ENCODE measurements around the gene LDLRAD3.

The LDLRAD3 gene

DNA sequence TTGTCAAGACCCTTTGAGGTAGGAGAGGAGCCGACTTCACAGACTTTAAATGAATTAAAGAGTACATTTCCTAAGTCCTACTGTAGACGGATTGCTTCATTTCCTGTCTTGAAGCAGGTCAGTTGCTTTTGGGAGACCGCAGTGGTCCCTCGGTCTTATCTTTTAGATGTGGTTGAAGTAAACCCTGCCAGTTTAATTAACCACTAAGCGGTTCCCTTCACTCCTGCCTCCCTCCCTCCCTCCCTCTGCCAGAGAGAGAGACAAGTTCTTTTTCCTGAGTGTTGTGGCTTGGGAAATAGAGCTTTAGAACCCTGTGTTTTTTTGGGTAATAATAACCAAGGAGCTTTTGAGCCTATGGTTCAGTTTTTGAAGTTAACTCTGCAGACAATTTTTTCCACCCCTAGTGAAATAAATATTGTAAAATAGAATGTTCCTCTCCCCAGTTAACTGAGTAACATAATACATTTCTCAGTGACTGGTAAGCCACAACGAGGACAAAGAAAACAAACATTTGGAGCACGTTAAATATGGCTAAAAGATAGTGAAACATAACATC lies 147.5 kb downstream of the LDLRAD3 start:
- TF ChIP-seq, protein P1, sequence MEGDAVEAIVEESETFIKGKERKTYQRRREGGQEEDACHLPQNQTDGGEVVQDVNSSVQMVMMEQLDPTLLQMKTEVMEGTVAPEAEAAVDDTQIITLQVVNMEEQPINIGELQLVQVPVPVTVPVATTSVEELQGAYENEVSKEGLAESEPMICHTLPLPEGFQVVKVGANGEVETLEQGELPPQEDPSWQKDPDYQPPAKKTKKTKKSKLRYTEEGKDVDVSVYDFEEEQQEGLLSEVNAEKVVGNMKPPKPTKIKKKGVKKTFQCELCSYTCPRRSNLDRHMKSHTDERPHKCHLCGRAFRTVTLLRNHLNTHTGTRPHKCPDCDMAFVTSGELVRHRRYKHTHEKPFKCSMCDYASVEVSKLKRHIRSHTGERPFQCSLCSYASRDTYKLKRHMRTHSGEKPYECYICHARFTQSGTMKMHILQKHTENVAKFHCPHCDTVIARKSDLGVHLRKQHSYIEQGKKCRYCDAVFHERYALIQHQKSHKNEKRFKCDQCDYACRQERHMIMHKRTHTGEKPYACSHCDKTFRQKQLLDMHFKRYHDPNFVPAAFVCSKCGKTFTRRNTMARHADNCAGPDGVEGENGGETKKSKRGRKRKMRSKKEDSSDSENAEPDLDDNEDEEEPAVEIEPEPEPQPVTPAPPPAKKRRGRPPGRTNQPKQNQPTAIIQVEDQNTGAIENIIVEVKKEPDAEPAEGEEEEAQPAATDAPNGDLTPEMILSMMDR (IDR thresholded peaks at IDR 0.05; ENCODE audit: low read length, missing control alignments): no peak
- DNase-seq (ENCODE audit: low read depth): peak; percentile 90
- no peak overlapping the region for H3K4me3 ChIP-seq (replicated peaks; ENCODE audit: low read depth, low read length)

DNA sequence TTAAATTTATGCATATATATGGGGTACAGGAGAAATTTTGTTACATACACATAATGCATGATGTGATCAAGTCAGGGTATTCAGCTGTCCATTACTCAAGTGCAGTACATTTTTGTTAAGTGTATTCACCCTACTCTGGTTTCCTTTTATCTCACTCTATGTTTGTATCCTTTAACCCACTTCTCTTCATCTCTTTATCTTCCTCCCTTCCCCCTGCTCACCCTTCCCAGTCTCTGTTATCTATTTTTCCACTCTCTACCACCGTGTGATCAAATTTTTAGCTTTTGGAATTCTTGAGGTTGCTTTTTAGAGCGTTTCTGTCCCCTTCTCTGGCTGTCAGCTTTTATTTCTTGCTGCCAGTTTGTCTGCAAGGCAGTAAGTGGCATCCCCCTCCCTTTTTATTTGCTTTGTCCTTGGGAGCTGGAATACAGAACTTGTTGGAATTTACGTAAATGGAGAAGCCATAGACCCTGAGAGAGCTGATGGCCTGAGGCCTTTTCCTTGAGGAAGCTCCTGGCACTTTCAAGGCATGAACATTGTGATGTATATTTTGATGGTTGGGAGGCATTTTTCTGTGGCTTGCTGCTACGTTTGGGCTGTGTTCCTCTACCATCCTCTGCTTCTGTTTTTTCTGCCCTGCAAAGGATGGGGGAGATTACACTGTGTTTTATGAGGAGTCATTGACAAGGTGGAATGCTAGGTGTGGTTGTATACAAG lies 148.6 kb downstream of the LDLRAD3 start:
- no peak overlapping the region for H3K4me3 ChIP-seq (replicated peaks; ENCODE audit: low read depth, low read length)
- DNase-seq (ENCODE audit: low read depth): no peak
- TF ChIP-seq, protein P1 (IDR thresholded peaks at IDR 0.05; ENCODE audit: low read length, missing control alignments): no peak

DNA sequence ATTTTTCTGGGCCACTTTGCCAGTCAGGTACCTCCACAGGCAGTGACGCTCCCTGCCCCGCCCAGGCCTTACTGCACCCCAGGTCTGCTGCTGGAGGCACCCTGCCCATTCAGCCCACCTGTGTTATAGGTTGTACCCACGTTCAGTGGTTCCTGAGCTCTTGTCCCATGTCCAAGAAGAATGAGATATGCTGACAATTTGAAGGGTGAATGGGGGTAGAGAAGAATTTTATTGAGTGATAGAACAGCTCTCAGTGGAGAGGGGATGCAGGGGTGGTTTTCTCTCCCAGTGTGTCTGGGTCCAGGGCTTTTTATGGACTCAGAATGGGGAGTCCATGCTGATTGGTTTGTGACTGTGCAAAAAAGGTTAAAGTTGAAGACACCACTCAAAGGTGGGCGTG lies 149.7 kb downstream of the LDLRAD3 start:
- TF ChIP-seq, protein P1 (IDR thresholded peaks at IDR 0.05; ENCODE audit: low read length, missing control alignments): no peak
- DNase-seq (ENCODE audit: low read depth): no peak
- H3K4me3 ChIP-seq (replicated peaks; ENCODE audit: low read depth, low read length): no peak overlapping the region

DNA sequence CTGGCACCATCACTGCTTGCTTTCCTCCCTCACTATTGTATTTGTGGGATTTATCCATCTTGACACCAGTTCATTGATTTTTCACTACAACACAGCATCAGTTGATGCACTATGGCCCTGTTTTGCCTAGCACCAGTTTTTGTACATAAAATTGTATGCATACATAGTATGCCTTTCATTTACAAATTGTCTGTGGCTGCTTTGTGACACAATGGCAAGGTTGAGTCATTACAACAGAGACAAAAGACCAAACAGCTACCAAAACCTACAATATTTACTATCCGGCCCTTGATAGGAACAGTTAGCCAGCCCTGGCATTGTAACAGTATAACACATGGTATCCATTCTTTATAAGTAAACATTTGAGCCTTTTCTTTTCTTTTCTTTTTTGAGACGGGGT lies 150.3 kb downstream of the LDLRAD3 start:
- DNase-seq (ENCODE audit: low read depth): no peak
- H3K4me3 ChIP-seq (replicated peaks; ENCODE audit: low read depth, low read length): no peak overlapping the region
- TF ChIP-seq, protein P1 (IDR thresholded peaks at IDR 0.05; ENCODE audit: low read length, missing control alignments): no peak

DNA sequence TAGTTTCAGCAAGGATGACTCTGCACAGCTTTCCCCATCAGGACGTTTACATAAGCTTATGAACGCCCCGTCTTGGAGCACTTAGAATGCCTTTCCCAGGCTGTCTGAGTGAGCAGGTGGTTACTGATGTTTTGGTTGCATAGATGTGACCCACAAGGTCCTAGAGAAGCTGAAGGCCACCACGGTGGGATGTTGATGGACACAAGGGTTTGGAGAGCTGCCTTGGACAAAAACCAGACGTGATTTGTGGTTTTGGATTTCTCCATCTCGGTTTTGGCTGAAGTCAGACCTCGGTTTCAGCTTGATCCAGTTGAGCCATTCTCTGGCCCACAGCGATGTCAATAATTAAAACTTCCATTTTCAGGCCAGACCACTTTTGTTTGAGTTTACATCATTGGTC lies 151.9 kb downstream of the LDLRAD3 start:
- TF ChIP-seq, protein P1 (IDR thresholded peaks at IDR 0.05; ENCODE audit: low read length, missing control alignments): no peak
- DNase-seq (ENCODE audit: low read depth): no peak
- no peak overlapping the region for H3K4me3 ChIP-seq (replicated peaks; ENCODE audit: low read depth, low read length)

DNA sequence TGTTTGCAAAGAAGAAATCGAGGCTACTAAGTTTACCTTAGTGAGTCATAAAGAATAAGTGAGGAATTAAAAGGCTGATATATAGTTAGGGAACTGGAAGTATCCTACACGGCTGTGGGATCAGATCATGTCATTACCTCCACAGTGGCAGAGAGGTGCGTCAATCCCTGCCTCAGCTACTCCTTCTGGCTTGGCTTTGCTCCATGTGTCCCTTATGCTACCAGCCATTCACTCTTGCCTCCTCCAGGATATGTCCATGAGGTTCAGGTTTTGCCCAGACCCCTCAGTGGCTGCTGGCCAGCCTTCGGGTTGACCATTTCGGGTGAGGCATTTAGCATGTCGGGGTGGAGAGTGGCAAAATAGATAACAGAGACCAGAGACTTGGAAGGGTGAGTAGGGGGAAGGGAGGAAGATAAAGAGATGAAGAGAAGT lies 153.4 kb downstream of the LDLRAD3 start:
- DNase-seq (ENCODE audit: low read depth): no peak
- H3K4me3 ChIP-seq (replicated peaks; ENCODE audit: low read depth, low read length): no peak overlapping the region
- TF ChIP-seq, protein P1 (IDR thresholded peaks at IDR 0.05; ENCODE audit: low read length, missing control alignments): no peak

DNA sequence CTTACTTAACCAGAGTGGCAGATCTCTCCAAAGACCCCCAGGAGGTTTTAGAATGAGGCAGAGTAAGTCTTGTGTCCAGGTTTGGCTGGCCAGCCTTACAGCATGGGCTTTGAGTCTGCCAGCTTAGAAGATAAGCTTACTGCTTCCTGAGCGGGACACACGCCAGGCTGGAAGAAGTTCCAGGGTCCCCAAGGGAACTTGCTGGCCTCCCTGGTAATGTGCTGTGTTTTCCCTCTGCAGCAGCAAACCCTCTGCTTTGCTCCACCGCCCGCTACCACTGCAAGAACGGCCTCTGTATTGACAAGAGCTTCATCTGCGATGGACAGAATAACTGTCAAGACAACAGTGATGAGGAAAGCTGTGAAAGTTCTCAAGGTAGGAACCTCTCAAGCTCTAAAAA lies 154.2 kb downstream of the LDLRAD3 start:
- TF ChIP-seq, protein P1 (IDR thresholded peaks at IDR 0.05; ENCODE audit: low read length, missing control alignments): no peak
- peak; percentile 44 for DNase-seq (ENCODE audit: low read depth)
- H3K4me3 ChIP-seq (replicated peaks; ENCODE audit: low read depth, low read length): no peak overlapping the region

All from fibroblast of pulmonary artery (primary cell).